Colon (tissue), 2 donors: ENCODE results near the gene SSTR3.

Experiments used
- FAIRE-seq: peaks from 2 replicates; lab custom pipeline; 2012; peaks lifted over from hg19 to GRCh38; lab: Jason Lieb, UNC
- donor health status: control.
- donor health status: control.

The SSTR3 gene

GRCh38 chr22:37229012-37229804, 16.9 kb upstream of the SSTR3 start:
- no peak for FAIRE-seq

DNA sequence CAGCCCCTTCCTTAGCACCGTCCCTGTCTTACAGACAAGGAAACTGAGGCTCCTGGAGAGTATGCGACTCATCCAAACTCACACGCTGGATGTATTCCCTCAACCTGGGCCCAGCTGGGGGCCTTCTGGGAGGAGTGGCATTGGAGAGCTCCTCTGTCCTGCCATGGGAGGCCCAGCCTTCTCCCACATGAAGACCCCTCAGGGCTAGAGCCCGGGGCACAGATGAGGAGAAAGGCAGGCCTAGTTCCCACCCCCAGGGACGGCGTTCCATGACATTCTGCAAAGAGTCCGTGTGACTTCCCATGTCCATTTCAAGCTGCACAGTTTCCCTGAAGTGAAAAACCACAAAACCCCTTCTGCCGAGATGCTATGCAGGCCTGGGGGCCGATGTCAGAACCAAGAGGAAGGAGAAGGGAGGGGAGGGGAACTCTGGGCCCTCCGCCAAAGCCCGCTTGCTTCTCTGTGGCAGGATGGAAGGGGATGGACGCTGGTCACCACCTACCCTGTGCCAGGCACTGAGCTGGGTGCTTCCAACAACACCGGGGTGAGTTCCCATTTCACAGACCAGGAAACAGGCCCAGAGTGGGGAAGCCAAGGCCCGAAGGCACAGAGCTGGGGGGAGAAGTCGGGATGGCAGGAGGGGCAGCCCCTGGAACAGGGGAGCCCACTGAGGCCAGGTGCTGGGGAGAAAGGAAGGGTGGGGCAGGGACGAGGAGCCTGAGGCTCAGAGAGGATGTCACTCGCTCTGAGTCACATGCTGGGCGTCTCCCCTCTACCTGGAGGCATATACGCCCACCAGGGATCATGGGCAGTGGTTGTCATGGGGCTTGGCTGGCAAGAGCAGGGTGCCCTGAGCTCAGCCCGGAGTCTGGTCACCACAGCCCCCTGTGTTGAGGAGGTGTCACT, 16.1 kb upstream of the SSTR3 start:
- FAIRE-seq: no peak

DNA sequence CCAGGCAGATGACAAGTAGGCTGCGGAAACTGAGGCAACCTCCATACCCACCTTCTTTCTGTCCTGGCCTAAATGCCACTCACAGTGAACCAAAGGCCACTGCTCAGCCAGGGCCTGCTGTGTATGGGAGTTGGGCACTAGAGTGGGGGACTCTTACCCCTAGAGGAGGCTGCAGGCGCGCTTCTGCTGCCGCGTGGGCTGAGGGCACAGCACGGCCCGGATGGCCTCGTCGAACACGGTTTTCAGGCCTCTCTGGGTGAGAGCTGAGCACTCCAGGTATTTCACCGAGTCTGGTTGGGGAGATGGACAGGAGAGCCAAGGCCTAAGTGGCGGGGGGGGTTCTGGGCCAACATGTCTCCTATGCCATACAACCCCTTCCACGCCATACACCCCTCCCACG, 14.2 kb upstream of the SSTR3 start:
- FAIRE-seq: no peak

DNA sequence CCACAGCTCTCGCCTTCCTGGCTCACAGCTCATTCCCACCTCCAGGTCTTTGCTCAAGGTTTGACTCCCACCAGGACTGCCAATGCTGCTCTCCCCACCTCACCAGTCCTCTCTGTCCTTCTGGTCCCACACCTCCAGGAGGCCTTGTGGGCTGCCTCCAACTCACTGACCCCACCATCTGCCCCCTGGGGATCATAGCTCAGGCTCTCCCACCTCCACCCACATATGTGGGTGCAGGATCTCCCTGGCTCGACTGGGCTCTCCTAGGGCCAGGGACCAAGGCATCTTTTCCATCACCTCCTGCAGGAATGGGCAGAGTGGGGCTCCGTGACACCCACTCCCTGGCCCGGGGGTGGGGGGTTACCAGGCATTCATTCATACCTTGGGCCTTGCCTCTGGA, 13.8 kb upstream of the SSTR3 start:
- FAIRE-seq: no peak

DNA sequence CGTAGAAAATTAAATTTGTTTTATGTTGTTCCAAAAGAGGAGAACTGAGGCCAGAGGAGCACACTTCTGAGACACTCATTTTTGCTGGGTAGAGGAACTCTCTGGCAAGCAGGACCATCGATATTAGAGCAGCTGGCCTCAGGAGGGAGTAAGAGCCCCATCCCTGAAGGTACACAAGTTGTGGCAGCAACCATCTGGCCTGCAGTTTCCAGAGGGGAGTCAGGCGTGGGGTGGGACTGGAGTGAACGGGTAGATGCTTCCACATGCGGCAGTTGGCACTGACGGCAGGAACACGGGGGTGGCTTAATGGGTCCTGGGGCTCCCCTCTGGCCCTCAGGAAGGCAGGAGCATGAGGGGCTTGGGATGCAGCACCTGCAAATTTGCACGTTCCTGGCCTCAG, 13.2 kb upstream of the SSTR3 start:
- FAIRE-seq: no peak

DNA sequence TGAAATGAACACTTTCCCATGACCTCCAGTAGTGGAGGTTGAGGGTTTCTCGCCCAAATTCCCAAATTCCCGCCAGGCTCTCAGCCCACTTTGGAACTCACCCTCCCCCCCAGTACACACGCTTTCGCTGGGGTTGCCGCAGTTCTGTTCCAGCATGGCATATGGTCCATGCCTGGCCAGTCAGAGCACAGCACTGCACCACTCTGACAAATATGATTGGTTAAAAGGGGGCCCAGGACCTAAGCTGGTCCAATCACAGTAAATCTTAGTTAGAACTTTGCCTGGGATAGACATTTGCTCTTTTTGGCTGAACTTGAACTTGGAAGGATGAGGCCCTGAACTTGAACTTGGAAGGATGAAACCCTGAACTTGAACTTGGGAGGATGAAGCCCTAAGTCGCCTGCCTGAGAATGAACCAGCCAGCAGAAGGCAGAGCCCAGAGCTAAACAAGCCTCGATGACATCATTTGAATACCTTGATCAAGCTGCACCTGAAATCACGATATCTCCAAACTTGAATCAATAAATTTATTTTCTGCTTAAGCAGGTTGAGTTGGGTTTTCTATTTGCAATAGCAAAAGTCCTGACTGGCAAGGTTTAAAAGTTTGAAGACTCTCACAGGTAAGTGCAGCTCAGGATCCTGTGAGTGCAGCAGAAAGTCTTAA, 12.6 kb upstream of the SSTR3 start:
- no peak for FAIRE-seq

- no peak for FAIRE-seq
These were observed 11.8 kb upstream of the SSTR3 start for GRCh38 chr22:37223965-37224551.

DNA sequence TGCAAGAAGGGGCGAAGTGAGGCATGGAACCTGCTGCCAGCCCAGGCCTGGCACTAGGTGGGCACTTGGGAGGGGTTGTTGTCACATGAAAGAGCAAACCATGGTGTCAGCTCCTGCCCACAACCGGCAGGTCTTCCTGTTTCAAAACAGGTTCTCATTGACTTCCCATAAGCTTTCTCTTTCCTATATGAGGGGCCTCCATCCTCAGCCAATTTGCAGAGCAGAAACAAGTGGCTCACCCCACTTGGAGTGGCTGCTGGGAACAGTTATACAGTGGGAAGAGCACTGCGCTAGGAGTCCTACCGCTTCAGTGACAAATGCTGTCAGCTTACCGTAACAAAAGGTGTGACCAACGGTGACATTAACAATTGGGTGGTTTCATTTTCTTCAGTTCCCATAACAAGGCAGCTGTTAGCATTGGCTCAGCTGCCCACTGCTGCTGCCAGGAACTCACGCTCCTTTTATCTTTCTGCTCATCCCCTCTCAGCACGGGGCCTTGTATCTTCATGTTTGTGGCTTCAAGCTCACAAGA, 10.2 kb upstream of the SSTR3 start:
- FAIRE-seq: no peak

DNA sequence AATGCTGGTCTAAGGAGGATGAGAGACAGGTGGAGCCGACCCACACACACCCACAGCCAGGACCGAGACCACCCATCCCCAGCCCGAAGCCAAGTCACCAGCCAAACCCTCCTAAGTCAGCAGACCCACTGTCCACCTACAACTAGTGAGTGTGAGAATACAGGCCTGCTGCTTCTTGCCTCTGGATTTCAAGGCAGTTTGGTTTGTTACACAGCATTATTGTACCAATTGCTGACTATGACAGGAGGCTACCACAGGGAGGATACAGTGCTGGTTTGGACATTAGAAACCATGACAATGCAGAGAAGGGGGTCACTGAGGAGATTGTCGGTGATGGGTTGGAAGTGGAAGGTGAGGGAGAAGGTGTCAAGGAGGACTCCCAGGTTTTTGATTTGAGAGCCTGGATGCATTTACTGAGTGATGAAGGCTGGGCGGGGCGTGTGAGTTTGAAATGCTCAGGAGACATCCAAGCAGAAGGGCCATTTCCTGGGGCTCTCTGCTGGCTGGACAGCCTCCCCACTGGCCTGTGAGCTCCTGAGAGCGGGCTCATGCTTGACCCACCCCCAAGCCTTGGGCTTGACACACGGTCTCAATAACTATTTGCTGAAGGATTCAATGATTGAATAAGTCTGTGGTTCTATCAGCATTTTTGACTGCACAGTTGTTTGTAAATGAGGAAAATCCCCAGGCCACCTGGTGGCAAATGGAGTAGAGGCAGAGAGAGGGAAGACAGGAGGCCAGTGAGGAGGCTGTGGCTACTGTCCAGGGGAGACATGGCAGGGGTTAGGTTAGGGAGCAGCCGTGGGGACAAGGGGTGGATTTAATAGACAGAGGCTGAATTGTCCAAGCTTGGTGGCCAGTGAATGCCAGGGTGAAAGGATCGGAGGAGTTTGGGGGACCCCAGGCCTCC, 9.4 kb upstream of the SSTR3 start:
- no peak for FAIRE-seq

DNA sequence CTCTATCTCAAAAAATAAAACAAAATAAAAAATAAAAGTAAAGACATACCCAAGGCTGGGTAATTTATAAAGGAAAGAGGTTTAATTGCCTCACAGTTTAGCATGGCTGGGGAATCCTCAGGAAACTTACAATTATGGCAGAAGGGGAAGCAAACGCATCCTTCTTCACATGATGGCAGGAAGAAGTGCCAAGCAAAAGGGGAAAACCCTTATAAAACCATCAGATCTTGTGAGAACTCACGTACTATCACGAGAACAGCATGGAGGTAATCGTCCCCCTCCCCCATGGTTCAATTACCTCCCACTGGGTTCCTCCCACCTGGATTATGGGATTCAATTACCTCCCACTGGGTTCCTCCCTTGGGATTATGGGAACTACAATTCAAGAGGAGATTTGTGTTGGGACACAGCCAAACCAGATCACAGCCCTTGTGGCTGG, 8.3 kb upstream of the SSTR3 start:
- FAIRE-seq: no peak

- FAIRE-seq: no peak
These were observed 7.3 kb upstream of the SSTR3 start for GRCh38 chr22:37219533-37219932.

GRCh38 chr22:37218771-37219411, 6.6 kb upstream of the SSTR3 start:
- no peak for FAIRE-seq

- no peak for FAIRE-seq
These were observed 6.1 kb upstream of the SSTR3 start for GRCh38 chr22:37218399-37218770.

- FAIRE-seq: no peak
These were observed 3.6 kb upstream of the SSTR3 start for GRCh38 chr22:37215890-37216289.

- FAIRE-seq: no peak
These were observed 2.4 kb upstream of the SSTR3 start for GRCh38 chr22:37214731-37215030.

DNA sequence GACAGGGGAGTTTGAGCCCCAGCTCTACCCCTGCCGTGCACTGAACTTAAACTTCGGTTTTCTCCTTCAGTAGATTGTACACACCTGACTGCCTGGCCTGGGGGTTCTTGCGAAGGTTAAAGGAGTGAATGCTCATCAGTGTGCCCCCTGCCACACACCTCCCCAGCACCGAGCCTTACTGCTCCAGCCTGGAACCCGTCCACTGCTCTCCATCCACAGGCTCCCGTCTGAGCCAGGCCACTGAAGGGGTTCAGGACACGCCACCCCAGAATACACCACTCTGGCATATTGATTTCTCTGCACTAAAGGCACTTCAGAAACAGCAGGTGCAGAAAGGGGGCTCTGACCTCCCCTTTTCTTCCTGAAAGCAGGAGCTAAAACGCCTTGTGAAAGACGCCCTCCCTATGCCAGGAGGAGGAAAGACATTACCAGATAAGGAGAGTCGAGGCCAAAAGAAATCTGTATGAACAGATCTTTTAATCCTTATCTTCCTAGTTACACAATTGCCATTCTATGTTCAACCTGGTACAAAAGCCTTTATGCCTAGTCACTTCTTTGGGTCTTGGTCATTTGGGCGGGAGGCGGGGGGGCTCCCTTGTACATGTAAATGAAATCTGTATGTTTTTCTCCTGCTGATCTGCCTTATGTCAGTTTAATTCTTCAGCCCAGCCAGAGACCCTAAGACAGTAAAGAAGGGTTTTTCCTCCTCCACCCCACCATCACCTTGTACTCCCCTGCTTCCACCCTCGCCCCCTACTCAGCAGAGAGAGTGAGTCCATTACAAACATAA, 1.9 kb upstream of the SSTR3 start:
- FAIRE-seq: no peak

DNA sequence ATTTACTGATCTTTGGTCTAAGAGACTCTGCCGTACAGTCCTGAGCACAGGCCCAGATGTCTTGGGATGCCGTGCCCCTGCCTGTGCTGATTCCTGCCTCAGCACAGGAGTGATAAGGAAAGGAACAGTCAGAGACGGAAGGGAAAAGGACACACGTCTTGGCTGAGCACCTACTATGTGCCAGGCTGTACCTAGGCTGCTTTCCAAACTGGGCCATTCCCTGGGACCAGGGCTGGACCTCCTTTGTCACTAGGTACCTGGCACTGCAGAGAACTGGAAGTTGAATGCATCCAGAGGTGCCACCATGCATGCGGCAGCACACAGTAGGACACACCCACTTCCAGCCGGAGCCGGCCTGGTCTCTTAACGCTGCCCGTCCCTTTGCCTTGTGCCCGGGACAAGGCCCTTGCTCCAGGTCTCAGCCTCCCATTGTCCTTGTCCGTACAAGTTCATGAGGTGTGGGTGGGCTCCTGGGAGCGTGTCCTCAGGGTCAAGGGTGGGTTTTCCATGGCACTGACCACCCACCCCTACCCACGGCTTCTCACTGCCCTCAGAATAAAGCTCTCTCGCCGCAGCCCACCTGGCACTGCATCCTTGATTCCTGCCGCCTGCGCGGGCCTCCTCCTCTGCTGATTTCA, 1.1 kb upstream of the SSTR3 start:
- FAIRE-seq: no peak

- no peak for FAIRE-seq
These were observed 457 bp downstream of the SSTR3 start for GRCh38 chr22:37211866-37212173.

DNA sequence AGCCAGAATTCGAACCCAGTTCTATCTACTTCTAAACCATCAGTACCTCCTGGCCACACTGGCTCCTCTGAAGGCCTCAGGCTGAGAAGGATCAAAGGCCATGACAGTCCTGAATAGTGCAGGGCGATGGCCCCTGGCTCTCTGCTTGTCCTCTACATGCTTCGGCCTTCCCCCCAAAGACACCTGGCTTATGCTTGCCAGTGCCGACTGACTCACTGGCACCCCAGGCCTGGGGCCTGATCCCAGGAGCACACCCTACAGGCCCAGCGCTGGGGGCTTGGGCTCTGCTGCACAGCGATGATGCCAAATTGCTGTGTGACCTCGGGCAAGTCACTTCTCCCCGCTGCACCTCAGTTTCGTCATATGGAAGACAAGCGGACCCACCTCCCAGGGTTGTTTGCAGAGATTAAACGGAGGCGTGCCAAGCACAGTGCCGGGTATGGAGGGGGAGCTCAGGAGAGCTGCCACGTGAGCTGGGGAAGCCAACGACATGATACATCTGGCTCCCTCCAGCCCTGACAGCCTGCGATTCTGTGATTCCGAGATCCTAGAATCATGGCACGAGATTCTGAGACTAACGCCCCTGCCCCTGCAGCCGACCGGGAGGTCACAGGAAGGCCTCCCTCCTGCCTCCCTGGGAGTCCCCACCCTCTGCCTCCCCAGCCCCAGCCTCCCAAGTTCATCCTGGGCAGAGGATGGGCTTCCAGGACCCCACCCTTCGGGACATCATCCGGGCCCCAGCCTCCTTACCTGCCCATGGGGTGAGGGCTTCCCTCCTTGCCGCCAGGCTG, 1.0 kb downstream of the SSTR3 start:
- FAIRE-seq: no peak
